ENCODE measurements around the gene SMIM13. TPM values are rescaled to one million over a fixed set of nuclear protein-coding genes. Genes with fewer than 3 reads are reported as not detected.

Gene SMIM13
- total RNA-seq, 2 donors from 2014 or later = 12.2 TPM

- H3K4me1 ChIP-seq (ENCODE audit: control insufficient read depth, insufficient read depth, low read length) = no peaks in the 10 kb centered on the region
- Mint-ChIP-seq H3K36me3 (ENCODE audit: low read depth) (no peaks in the 10 kb centered on the region), H3K27ac (no peak overlapping the region), H3K4me1 (no peaks in the 10 kb centered on the region), H3K4me3 (no peak overlapping the region), H3K9me3 (no peaks in the 10 kb centered on the region), H3K27me3 (ENCODE audit: insufficient read depth) (peaks cover 27% of the 10 kb centered on the region)
- H3K27ac ChIP-seq (ENCODE audit: low read depth, low read length) = no peak overlapping the region
- TF ChIP-seq, protein P1, sequence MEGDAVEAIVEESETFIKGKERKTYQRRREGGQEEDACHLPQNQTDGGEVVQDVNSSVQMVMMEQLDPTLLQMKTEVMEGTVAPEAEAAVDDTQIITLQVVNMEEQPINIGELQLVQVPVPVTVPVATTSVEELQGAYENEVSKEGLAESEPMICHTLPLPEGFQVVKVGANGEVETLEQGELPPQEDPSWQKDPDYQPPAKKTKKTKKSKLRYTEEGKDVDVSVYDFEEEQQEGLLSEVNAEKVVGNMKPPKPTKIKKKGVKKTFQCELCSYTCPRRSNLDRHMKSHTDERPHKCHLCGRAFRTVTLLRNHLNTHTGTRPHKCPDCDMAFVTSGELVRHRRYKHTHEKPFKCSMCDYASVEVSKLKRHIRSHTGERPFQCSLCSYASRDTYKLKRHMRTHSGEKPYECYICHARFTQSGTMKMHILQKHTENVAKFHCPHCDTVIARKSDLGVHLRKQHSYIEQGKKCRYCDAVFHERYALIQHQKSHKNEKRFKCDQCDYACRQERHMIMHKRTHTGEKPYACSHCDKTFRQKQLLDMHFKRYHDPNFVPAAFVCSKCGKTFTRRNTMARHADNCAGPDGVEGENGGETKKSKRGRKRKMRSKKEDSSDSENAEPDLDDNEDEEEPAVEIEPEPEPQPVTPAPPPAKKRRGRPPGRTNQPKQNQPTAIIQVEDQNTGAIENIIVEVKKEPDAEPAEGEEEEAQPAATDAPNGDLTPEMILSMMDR (conservative IDR thresholded peaks at IDR 0.05) = no peak
- 87% methylated on average over 2 of the region's 2 CpGs for WGBS, 2 experiments (ENCODE audit: insufficient coverage in 1 of 2, insufficient read length in 1 of 2)
- H3K4me3 ChIP-seq (ENCODE audit: low read length) = no peak overlapping the region
- H3K36me3 ChIP-seq (ENCODE audit: control insufficient read depth, insufficient read depth, low read length) = no peaks in the 10 kb centered on the region
- H3K9ac ChIP-seq (ENCODE audit: extremely low read depth, low read length, poor library complexity, severe bottlenecking) = no peak overlapping the region
- H3K9me3 ChIP-seq (ENCODE audit: control insufficient read depth, low read length) = no peaks in the 10 kb centered on the region
- no peaks in the 10 kb centered on the region for H3K27me3 ChIP-seq (ENCODE audit: control insufficient read depth, insufficient read depth, low read length, poor library complexity, severe bottlenecking)
- DNase-seq = no peak
Observed at GRCh38 chr6:11050731-11051130, 42.9 kb upstream of the SMIM13 start.

DNA sequence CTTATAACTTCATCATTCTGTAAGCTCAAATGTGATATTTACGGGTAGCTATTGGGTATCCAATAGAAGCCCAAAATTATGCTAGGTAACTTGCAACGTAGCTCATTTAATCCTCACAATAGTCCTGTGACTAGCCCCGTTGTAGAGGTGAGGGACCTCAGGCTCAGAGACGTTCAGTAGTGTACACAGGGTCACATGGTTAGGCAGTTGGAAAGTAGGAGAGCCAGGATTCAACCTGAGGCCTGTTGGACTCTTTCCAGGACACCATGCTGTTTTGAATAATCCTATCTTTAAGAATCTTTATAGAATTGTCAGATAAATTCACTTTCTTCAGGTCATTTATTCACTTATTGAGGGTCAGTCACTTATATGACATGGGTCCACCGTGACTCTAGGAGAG lies 40.3 kb upstream of the SMIM13 start:
- H3K27me3 ChIP-seq (ENCODE audit: control insufficient read depth, insufficient read depth, low read length, poor library complexity, severe bottlenecking) = no peaks in the 10 kb centered on the region
- 91 to 93% methylated on average over 5 of the region's 5 CpGs for WGBS, 2 experiments (ENCODE audit: insufficient coverage in 1 of 2, insufficient read length in 1 of 2)
- H3K9ac ChIP-seq (ENCODE audit: extremely low read depth, low read length, poor library complexity, severe bottlenecking) = no peak overlapping the region
- H3K27ac Mint-ChIP-seq = no peak overlapping the region
- no peaks in the 10 kb centered on the region for H3K4me1 ChIP-seq (ENCODE audit: control insufficient read depth, insufficient read depth, low read length)
- H3K27me3 Mint-ChIP-seq (ENCODE audit: insufficient read depth) = peaks cover 7% of the 10 kb centered on the region
- TF ChIP-seq, protein P1 (conservative IDR thresholded peaks at IDR 0.05) = no peak
- no peak overlapping the region for H3K4me3 Mint-ChIP-seq
- DNase-seq = no peak
- H3K27ac ChIP-seq (ENCODE audit: low read depth, low read length) = no peak overlapping the region
- no peaks in the 10 kb centered on the region for H3K36me3 Mint-ChIP-seq (ENCODE audit: low read depth)
- no peak overlapping the region for H3K4me3 ChIP-seq (ENCODE audit: low read length)
- H3K36me3 ChIP-seq (ENCODE audit: control insufficient read depth, insufficient read depth, low read length) = no peaks in the 10 kb centered on the region
- no peaks in the 10 kb centered on the region for H3K9me3 Mint-ChIP-seq
- no peaks in the 10 kb centered on the region for H3K4me1 Mint-ChIP-seq
- H3K9me3 ChIP-seq (ENCODE audit: control insufficient read depth, low read length) = no peaks in the 10 kb centered on the region

DNA sequence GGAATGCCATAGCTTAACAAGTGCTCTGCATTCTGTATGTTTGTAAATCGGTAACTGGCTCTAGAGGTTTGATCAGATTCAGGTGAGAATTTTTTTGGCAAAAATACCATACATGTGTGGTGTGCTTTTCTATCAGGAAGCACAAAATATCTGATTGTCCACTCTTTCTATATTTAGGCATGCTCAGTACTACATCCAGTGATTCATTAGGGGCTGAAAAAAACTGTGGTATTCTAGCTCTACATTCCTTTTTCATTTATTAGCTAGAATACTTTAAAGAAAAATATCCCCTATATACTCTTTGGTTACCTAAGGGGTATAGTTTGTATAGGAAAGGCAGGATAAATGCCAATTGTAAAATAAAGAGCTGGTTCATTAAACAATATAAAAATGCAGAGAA lies 38.9 kb upstream of the SMIM13 start:
- no peaks in the 10 kb centered on the region for H3K27me3 ChIP-seq (ENCODE audit: control insufficient read depth, insufficient read depth, low read length, poor library complexity, severe bottlenecking)
- DNase-seq = no peak
- H3K9ac ChIP-seq (ENCODE audit: extremely low read depth, low read length, poor library complexity, severe bottlenecking) = no peak overlapping the region
- 100% methylated on average over 1 of the region's 1 CpG for WGBS, 2 experiments (ENCODE audit: insufficient coverage in 1 of 2, insufficient read length in 1 of 2)
- no peaks in the 10 kb centered on the region for H3K9me3 ChIP-seq (ENCODE audit: control insufficient read depth, low read length)
- Mint-ChIP-seq H3K9me3 (no peaks in the 10 kb centered on the region), H3K36me3 (ENCODE audit: low read depth) (no peaks in the 10 kb centered on the region), H3K27me3 (ENCODE audit: insufficient read depth) (peaks cover under 1% of the 10 kb centered on the region), H3K4me3 (no peak overlapping the region), H3K4me1 (no peaks in the 10 kb centered on the region), H3K27ac (no peak overlapping the region)
- no peak overlapping the region for H3K27ac ChIP-seq (ENCODE audit: low read depth, low read length)
- no peaks in the 10 kb centered on the region for H3K4me1 ChIP-seq (ENCODE audit: control insufficient read depth, insufficient read depth, low read length)
- TF ChIP-seq, protein P1 (conservative IDR thresholded peaks at IDR 0.05) = no peak
- H3K4me3 ChIP-seq (ENCODE audit: low read length) = no peak overlapping the region
- H3K36me3 ChIP-seq (ENCODE audit: control insufficient read depth, insufficient read depth, low read length) = no peaks in the 10 kb centered on the region
